ENCODE measurements around the gene C6. TPM values are rescaled to one million over a fixed set of nuclear protein-coding genes. Genes with fewer than 3 reads are reported as not detected.
"Not testable (repeated sequence)": the region's sequence is repeated elsewhere in the genome, so short reads cannot be mapped to it uniquely, and the experiment has no call there.

The C6 gene
- polyA plus RNA-seq, 3 donors = 2.0 to 3.8 (median 2.9) TPM

DNA sequence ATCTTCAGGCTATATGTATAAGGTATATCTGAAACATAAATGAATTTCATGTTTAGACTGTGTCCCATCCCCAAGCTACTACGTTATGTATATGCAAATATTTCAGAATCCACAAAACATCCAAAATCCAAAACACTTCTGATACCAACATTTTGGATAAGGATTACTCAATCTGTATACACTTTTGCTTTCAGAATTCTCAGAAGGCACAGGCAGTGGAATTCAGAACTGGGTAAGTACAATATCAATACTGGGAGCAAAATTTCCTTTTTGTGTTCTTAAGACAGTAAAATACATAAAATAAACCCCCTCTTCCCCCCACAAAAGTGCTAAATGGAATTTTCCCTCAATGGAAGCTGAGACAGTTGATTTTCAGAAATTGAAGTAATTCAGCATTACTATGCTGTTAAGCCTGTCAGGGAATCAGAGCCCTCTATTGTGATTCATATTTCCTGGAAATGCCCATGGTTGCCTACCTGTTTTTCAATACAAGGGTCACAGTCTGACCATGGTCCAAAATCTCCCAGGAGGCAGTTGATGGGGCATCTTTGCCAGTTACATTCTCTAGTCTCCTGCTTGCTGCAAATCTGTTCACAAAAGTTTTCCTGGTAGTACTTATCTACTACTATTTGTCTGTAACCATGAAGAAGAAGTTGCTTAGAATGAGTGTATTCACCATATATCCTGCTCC lies 12.1 kb downstream of the C6 start:
- no peak for DNase-seq (ENCODE audit: low read depth in 3 of 3, low spot score in 2 of 3)

DNA sequence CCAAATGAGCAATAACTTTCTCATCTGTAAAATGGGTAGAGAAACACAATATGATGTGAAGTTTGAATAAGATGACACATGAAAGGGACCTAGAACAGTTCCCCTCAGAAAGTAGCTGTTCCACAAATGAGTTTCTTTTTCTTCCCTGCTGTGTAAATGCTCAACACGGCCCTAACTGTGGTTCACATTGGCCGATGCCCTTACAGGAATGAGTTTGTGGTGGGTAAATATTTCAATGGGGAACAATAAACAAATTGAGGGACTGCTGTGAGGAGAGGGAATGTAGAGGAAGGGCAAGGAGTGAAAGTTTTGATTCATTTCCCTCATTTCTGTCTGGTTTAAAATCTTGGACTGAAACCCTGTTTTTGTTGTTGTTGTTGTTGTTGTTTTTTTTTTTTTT lies 12.8 kb downstream of the C6 start:
- no peak for DNase-seq (ENCODE audit: low read depth in 3 of 3, low spot score in 2 of 3)

DNA sequence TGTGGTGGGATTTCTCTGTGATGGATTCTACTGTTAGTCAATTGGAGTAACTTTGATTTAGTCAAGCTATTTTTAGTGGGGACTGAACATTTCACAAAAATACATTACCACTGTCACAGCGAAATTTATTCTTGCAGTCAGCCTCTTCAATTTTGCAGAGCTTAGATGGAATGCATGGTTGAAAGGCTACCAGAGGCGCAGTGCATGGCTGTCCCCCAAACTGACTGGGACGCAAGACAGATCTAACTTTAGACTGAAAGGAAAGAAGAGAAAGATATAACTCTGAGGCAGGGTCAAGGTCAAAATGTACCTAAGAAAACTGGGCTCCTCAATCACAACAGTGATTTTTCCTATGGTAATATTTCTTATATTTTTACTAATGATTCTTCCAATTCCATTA lies 13.7 kb downstream of the C6 start:
- DNase-seq (ENCODE audit: low read depth in 3 of 3, low spot score in 2 of 3) = no peak

DNA sequence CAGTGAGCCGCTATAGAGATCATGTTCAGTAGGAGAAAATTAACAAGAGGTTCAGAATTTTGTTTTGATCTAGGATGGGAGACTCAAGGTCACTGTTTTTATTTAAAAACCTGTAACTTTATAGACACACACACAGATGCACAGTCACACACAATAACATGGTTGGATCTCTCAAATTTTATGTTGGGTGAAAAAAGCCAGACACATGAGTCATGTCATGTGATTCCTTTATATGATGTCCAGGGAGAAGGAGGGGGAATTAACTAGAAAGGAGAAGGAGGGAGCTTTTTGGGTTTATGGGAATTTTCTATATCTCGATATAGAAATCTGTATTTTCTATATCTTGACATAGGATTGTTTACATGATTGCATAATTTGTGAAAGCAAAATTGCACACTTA lies 17.1 kb downstream of the C6 start:
- DNase-seq (ENCODE audit: low read depth in 3 of 3, low spot score in 2 of 3) = no peak

DNA sequence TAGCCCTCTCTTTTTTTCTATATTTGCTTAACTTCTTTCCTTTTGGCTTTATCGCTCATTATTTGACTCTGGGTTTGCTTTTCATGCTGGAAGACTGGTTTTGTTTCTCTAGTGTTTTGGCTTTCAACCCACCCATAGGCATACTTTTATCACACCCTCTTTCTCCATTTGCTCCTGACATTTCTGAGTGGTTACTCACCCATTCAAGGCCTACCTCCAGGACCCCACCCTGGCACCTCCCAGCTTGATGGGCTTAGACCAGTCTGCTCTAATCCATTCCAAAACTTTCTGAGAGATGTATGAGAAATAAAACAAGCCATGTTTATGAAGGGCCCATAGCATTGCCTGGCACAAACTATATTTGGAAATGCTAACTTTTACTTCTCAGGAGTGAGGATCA lies 18.1 kb downstream of the C6 start:
- DNase-seq (ENCODE audit: low read depth in 3 of 3, low spot score in 2 of 3) = no peak

DNA sequence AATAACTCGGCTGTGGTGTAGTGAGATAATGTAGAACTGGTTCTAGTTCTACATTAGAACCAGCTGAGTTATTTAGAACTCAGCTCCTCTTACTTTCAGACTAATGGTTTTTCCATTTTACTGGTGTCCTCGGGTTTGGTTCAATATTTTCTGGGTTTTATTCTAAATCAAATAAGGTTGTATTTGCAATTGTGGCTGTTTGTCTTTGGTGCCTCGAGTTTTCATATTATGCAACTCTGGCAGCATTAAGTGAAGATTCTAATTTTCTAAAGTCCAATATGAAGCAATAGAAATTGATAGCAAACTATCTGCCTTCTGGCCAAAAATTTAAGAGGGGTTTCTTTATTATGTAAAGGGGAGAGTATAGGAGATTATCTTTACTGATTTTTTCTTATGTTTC lies 19.0 kb downstream of the C6 start:
- no peak for DNase-seq (ENCODE audit: low read depth in 3 of 3, low spot score in 2 of 3)

DNA sequence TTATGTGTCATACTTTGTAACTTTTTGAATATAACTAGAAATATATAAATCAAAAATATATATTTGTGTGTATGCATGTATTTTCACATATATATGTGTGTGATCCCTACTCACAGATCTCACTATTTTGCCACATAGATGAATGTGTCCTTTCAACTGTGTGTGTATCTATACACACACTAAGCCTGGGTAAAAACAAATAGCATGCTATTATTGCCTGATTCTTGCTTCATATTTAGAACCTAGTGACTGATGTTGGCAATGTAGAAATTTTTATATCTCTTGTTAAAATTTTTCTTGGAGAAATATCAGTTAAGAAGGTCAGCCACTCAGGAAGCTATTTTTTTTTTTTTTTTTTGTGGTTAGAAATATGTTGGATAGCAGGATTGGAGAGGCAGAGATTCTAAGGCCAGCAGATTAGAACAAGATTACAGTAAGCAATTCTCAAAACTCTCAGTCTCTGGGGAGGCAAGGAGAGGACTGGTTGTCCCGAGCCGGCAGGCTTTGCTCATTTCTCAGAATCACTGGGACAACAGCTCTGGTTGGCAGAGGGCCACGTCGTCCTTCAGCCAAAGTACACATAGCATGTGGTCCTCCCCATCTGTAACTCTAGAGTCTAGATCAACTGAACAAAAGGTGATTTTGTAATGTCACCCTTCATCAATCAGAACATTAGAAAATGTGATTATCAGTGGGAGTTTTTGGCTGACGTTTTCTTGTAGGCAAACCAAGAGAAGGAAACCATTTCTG lies 19.7 kb downstream of the C6 start:
- DNase-seq (ENCODE audit: low read depth in 3 of 3, low spot score in 2 of 3) = peak; percentile 48 to 57 (median 52)

DNA sequence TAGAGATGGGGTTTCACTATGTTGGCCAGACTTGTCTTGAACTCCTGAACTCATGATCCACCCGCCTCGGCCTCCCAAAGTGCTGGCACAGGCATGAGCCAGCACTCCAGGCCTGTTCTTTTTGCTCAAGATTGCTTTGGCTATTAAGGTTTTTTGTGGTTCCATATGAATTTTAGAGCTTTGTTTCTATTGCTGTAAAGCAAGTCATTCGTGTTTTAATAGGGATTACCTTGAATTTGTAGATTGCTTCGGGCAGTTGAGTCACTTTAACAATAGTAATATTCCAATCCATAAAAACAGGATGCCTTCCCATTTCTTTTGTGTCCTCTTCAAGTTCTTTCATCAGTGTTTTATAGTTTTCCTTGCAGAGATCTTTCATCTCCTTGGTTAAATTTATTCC lies 22.1 kb downstream of the C6 start:
- no peak for DNase-seq (ENCODE audit: low read depth in 3 of 3, low spot score in 2 of 3)

DNA sequence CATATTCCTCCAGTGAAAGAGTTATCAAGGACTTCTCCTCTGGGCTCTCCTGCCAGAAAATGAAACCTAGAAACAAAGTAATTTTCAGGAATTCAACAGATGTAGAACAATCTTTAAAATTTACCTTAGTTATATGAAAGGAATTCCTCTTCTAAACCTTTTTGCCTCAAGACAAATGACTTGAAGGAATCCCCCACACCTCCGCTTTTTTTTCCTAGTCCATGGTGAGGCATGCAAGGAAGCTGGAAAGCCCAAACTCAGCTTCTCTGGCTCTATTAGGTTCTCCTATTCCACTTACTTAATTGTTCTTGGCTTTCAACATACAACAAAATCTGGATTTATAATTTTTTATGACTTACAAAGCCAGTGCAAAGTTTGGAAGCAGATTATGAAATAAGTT lies 27.2 kb downstream of the C6 start:
- DNase-seq (ENCODE audit: low read depth in 3 of 3, low spot score in 2 of 3) = no peak

DNA sequence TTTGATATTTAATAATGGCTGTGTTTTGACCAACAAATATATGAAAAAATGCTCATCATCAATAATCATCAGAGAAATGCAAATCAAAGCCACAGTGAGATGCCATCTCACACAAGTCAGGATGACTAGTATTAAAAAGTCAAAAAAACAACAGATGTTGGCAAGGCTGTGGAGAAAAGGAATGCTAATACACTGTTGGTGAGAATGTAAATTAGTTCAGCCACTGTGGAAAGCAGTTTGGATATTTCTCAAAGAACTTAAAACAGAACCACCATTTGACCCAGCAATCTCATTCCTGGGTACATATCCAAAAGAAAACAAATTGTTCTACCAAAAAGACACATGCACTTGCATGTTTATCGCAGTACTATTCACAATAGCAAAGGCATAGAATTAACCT lies 30.0 kb downstream of the C6 start:
- DNase-seq (ENCODE audit: low read depth in 3 of 3, low spot score in 2 of 3) = not testable (repeated sequence)

DNA sequence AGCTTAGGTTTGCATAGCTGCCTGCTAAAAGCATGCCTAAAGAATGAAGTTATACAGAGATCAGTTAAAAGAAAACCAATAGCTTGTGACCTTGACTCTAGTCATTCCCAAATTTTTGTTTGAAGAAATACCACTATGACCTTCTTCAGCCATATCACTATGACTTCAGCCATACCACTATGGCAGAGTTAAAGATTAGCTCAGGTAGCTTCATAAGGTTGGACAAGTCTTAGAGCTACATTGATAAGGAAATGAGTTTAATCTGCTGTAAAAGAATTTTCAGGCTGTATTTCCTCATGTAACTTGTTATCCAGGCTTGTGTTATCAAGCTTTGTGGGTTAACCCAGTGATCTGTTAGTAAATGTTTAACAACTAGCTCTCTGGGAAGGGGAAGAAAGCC lies 30.7 kb downstream of the C6 start:
- DNase-seq (ENCODE audit: low read depth in 3 of 3, low spot score in 2 of 3) = no peak

DNA sequence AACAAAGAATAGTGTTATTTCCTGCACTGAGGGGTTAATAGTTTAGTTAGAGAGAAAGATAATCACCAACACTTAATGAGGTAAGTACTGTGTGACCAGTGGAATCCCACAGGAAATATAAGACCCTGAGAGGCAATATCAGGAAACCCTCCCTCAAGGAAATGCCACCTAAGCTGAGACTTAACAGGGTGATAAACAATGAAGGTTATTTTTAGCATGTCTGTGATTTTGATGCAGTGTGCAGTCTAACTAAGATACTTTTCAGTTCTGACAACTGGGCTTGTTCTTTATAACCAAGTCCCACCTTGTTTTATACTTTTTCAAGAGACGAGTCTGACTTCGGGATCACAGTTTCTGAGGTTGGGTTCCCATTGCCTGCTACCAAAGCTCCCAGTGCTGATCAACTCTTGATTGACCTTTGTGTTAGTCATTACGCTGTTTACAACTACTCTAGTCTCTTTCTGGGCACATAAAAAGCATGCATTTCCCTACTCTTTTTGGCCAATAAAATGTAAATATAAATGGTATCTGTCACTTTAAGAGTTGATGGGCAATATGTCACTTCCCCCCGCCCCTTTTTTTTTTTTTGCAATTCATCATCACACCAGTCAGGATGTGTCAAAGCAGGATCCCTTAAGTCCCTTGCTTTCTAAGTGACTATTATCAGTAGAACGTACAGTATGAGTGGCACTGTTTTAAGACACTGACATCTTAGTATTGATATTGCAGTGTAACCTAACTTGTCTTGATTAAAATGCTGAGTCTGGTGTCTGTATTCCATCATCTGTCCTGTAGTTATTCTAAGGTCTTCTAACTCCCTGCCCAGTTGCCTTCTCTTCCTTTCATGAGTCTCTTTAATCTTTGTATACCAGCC lies 31.4 kb downstream of the C6 start:
- no peak for DNase-seq (ENCODE audit: low read depth in 3 of 3, low spot score in 2 of 3)

DNA sequence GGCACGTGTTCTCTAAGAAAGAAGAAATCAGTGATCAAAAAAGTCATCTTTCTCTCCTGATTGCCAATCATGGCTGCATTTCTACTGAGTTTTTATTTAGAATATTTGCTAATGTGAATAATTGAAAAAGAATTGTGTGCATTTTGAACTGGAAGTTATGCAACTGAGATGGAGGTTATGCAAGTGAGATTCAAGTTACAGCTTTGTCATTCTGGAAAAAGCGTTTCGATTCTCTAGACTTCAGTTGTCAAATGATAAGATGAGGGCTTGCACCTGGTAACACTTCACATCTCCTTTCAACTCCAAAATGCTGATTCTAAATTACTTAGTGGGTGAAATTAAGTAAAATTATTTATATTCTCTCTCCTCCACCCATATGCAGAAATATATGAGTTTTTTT lies 36.4 kb downstream of the C6 start:
- DNase-seq (ENCODE audit: low read depth in 3 of 3, low spot score in 2 of 3) = no peak

DNA sequence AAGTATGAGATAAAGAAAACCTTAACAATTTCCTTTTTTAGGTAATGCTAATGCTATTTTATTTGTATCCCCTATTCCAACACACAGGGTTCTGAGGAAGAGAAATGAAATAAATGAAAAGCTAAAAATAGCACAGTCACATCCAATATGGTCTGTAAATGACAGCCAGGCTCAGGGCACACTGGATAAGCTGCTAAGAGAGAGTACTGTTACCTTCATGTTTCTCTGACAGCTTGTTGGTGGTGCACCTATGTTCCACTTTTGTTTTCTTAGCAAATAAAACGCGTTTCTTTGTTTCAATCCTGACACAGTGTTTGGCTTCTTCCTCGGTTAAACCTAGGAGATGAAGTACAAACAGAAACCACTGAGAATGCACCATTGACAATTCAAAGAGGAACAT lies 41.3 kb downstream of the C6 start:
- DNase-seq (ENCODE audit: low read depth in 3 of 3, low spot score in 2 of 3) = no peak

DNA sequence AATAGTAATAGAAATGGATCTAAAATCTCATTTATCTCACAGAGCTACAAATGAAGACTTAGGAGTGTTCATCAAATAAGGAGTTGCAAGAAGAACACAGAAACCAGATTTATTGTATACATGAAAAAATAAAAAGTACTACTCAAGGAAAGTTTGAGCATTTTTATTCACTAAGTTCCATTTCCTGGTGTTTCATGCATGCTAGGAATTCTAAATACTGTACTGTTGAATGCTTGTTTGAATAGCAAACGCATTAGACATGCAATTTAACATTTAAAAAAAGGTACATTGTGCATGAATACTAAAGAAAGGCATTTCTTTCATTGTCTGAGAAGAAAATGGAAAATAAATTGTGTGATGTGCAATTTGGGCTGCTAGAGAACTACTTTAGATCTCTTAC lies 52.1 kb downstream of the C6 start:
- no peak for DNase-seq (ENCODE audit: low read depth in 3 of 3, low spot score in 2 of 3)

DNA sequence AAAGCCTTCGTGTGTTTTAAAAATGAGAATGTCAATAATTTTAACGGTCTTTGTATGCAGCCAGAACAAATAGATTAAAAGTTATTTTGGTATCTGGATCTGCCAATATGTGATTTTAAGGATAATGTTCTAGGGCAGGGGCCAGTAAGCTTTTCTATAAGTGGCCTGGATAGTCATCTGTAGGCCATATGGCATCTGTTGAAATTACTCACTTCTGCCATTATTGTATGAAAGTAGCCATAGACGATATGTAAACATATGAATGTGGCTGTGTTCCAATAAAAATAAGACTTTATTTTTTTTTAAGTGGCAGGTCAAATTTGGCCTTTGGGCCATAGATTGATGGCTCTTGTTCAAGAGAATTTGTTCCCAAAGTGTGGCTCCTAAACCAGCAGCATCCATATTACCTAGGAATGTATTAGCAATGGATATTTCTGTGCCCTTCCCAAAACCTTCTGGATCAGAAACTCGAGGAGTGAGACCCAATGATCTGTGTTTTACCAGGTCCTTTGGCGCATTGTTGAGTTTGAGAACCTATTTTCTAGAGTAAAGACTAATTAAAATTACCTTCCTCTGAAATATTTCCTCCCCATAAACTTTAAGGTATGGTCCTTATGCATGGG lies 55.9 kb downstream of the C6 start:
- DNase-seq (ENCODE audit: low read depth in 3 of 3, low spot score in 2 of 3) = no peak

DNA sequence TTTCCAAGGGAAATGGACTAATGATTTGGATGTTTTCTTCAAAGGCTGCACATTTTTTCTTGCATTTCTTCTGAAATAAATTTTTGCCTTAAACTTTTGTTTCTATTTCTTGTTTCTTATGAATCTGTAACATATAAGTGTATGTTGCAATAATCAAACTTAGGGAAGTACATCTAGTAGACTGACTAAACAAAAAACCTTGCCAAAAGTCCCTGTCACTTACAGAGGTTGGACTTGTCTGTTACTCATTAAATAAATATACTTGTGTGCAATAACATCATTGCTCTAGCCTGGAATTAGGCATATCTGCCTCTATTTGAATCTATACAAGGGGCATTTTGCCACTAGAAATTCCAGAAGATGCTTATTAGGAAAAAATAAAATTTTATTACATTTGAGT lies 56.6 kb downstream of the C6 start:
- no peak for DNase-seq (ENCODE audit: low read depth in 3 of 3, low spot score in 2 of 3)

DNA sequence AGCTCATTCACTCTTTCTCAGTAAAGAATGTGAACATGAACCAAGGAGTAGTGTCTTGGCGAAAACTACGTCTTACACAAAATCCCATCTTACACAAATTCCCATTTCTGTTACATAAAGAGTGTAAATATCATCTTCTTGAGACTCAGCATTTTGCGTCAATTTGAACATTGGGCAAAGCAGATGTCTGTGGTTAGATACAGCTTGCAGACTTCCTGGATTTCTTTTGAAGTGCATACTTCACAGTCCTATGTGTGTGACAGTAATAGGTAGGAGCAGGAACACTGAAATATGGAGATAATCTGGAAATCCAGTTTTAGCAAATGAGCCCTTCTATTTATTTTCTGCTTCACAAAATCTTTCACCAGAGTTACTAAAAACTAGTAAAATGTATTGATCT lies 58.8 kb downstream of the C6 start:
- DNase-seq (ENCODE audit: low read depth in 3 of 3, low spot score in 2 of 3) = no peak

DNA sequence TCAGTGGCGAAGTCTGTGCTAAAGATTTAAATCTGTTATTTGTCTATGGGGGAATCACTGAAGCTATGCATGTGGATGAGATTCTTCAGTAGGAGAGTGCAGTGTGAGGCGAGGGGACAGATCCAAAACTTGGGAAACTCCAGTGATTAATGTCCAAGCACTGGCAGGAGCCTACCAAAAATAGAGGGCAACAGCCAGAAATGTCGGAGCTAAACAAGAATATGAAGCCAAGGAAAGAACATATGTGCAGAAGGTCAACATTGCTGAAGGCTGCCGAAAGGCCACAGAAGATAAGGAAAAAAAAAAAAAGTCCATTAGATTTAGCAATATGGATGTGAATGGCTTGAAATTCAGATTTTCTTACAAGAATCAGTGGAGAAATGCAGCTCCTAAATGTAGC lies 61.8 kb downstream of the C6 start:
- no peak for DNase-seq (ENCODE audit: low read depth in 3 of 3, low spot score in 2 of 3)

DNA sequence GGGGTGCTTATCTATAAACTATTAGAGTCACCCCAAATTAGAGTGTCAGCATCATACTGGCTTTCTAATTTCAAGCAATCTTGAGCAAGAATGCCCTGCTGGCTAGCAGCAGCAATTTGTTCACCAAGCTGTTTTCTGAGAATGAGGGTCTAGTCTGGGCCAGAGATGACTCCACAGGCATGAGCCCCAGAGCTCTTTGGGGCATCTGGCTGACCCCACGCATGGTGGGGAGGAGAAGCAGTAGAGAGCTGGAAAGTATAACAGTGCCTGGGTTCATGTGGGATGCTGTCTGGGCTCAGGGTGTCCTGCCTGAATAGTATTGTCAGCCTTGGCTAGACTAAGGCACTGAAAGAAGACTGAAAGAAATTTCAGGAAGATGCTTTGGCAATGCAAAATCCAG lies 64.9 kb downstream of the C6 start:
- no peak for DNase-seq (ENCODE audit: low read depth in 3 of 3, low spot score in 2 of 3)

DNA sequence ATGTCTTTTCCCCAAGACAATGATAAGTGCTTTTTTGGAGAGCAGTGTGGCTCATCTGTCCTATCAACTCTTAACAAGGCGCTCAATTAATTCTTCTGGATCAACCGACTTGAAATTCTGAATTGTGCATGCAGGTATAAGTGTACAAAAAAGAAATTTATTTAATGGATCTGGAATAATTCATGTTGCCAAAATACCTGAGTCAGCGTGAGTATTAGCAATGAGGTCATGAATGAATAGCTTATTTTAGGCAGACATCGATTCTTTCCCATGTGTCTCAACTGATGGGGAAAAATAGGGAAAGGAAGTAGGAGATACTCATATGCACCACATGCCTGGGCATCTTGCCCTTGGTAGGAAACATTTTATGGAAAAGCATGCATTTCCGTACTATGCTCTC lies 68.0 kb downstream of the C6 start:
- DNase-seq (ENCODE audit: low read depth in 3 of 3, low spot score in 2 of 3) = no peak
